Neural cell (in vitro differentiated cells): ENCODE data around the gene TOP1. TPM values are rescaled to one million over a fixed set of nuclear protein-coding genes. Genes with fewer than 3 reads are reported as not detected.

Experiments
- H2AFZ ChIP-seq: fragments of 200-600, 300-800 bp; sonication (generic), shearing (Covaris generic); 2 replicates; pipeline ENCODE4 v1.6.0; 2014; ENCODE audit warnings: low read depth, mild to moderate bottlenecking, antibody characterized with exemption, low read length, moderate library complexity
- H3F3A ChIP-seq: fragments of 200-600 bp; shearing (Covaris generic); 2 replicates; pipeline ENCODE4 v1.6.1; 2016; ENCODE audit warnings: mild to moderate bottlenecking, moderate library complexity, mixed read lengths, antibody characterized with exemption, low read length; ENCODE audit not compliant: insufficient read depth, poor library complexity, severe bottlenecking
- H3K27ac ChIP-seq: fragments of 200-600, 300-800 bp; sonication (generic), shearing (Covaris generic); 2 replicates; pipeline ENCODE4 v1.5.1; 2014; ENCODE audit warnings: mild to moderate bottlenecking, low read length, moderate library complexity
- H3K27me3 ChIP-seq: fragments of 300-800, 200-600 bp; sonication (generic), shearing (Covaris generic); 2 replicates; pipeline ENCODE4 v1.6.0; 2014; ENCODE audit warnings: mild to moderate bottlenecking, low read depth, low read length, moderate library complexity; ENCODE audit not compliant: insufficient read depth
- H3K36me3 ChIP-seq: fragments of 300-800, 200-600 bp; sonication (generic), shearing (Covaris generic); 2 replicates; pipeline ENCODE4 v1.5.1; 2014; ENCODE audit warnings: mild to moderate bottlenecking, antibody characterized with exemption, low read length, moderate library complexity; ENCODE audit not compliant: insufficient read depth
- H3K4me2 ChIP-seq: fragments of 300-800, 200-600 bp; sonication (generic), shearing (Covaris generic); 2 replicates; pipeline ENCODE4 v1.6.0; 2014; ENCODE audit warnings: mild to moderate bottlenecking, low read length
- H3K4me3 ChIP-seq: fragments of 300-800, 200-600 bp; sonication (generic), shearing (Covaris generic); 2 replicates; pipeline ENCODE4 v1.5.1; 2014; ENCODE audit warnings: mild to moderate bottlenecking, low read length, moderate library complexity
- H3K79me2 ChIP-seq: fragments of 200-600 bp; shearing (Covaris generic); replicated peaks from 2 replicates; pipeline ENCODE4 v1.6.0; 2014; ENCODE audit warnings: mild to moderate bottlenecking, low read length, moderate library complexity; ENCODE audit not compliant: insufficient read depth
- H3K9ac ChIP-seq: fragments of 300-800, 200-600 bp; sonication (generic), shearing (Covaris generic); 2 replicates; pipeline ENCODE4 v1.6.1; 2016; ENCODE audit warnings: mild to moderate bottlenecking, low read length, mixed read lengths
- H3K9me2 ChIP-seq: fragments of 200-600 bp; shearing (Covaris generic); 2 replicates; pipeline ENCODE4 v1.6.1; 2016; ENCODE audit warnings: mild to moderate bottlenecking, low read length, mixed read lengths; ENCODE audit not compliant: insufficient read depth
- H3K9me3 ChIP-seq: fragments of 200-600, 300-800 bp; sonication (generic), shearing (Covaris generic); 2 replicates; pipeline ENCODE4 v1.6.1; 2016; ENCODE audit warnings: mild to moderate bottlenecking, mixed run types, low read length, moderate library complexity, mixed read lengths
- H4K20me1 ChIP-seq: fragments of 200-600 bp; shearing (Covaris generic); 2 replicates; pipeline ENCODE4 v1.6.1; 2016; ENCODE audit warnings: mild to moderate bottlenecking, mixed run types; ENCODE audit not compliant: insufficient read depth
- EP300 ChIP-seq: fragments of 450-650 bp; conservative IDR thresholded peaks from 2 replicates; pipeline ENCODE4 v1.6.1; 2014; ENCODE audit warnings: antibody characterized with exemption, mild to moderate bottlenecking, moderate library complexity; ENCODE audit not compliant: poor library complexity, severe bottlenecking
- EZH2 ChIP-seq: fragments of 200-600, 300-800 bp; shearing (Covaris generic), sonication (generic); IDR thresholded peaks from 2 replicates; pipeline ENCODE4 v1.6.1; 2014; ENCODE audit warnings: antibody characterized with exemption, low read length, borderline replicate concordance, mild to moderate bottlenecking; ENCODE audit not compliant: insufficient read depth, poor library complexity, severe bottlenecking
- MXI1 ChIP-seq: fragments of 450-650 bp; conservative IDR thresholded peaks from 2 replicates; pipeline ENCODE4 v1.6.1; 2014; ENCODE audit warnings: antibody characterized with exemption, mild to moderate bottlenecking; ENCODE audit not compliant: poor library complexity, severe bottlenecking
- POLR2AphosphoS5 ChIP-seq: IDR thresholded peaks from 2 replicates; pipeline ENCODE4 v1.6.1; 2012
- RAD21 ChIP-seq: fragments of 450-650 bp; conservative IDR thresholded peaks from 2 replicates; pipeline ENCODE4 v1.6.1; 2014; ENCODE audit warnings: antibody characterized with exemption, mild to moderate bottlenecking, moderate library complexity
- REST ChIP-seq: IDR thresholded peaks from 2 replicates; pipeline ENCODE4 v1.6.1; 2012; ENCODE audit warnings: borderline replicate concordance
- SMC3 ChIP-seq: fragments of 450-650 bp; conservative IDR thresholded peaks from 2 replicates; pipeline ENCODE4 v1.6.1; 2014; ENCODE audit warnings: antibody characterized with exemption, mild to moderate bottlenecking, moderate library complexity; ENCODE audit not compliant: poor library complexity
- TAF1 ChIP-seq: IDR thresholded peaks from 2 replicates; pipeline ENCODE4 v1.6.1; 2012; ENCODE audit warnings: low read depth
- polyA plus RNA-seq: library from polyadenylated mRNA; depleted of rRNA; stranded (reverse); fragments of >200 nt; gene quantifications from 2 replicates; pipeline ENCODE4 v1.2.3, GENCODE V29; 2014
- TF ChIP-seq, protein P1 (sequence below): fragments of 450-650 bp; IDR thresholded peaks from 2 replicates; pipeline ENCODE4 v1.5.1; 2014; ENCODE audit warnings: antibody characterized with exemption, mild to moderate bottlenecking, moderate library complexity; ENCODE audit not compliant: poor library complexity, severe bottlenecking

Gene TOP1
- polyA plus RNA-seq, 1 donor from 2014 or later: 33.2 TPM

DNA sequence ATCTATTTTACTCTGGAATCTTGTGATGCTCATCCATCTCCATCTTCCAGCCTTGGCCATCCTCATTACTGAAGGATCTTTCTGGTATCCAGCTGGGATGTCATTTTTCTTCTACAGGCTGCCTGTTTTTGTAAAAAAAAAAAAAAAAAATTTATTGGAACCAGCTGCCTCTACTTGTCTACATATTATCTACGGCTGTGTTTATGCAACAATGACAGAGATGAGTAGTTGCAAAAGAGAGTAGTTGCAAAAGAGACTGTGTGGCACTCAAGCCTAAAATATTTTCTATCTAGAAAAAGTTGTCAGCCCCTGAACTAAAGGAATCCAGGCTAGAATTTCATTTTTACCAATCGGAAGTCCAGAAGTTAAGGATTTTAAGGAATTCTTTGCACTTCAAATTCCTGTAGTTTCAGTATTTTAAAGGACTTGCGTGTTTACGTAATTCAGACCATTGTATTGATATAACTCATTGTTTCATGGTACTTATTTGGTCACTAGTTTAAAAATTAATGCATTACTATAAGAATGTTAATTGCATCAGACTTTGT lies 70.2 kb downstream of the TOP1 start:
- no peak overlapping the region for H2AFZ ChIP-seq
- H3K4me3 ChIP-seq: no peak overlapping the region
- H3K79me2 ChIP-seq: no peaks in the 10 kb centered on the region
- H3K9me2 ChIP-seq: no peaks in the 10 kb centered on the region
- H3K36me3 ChIP-seq: peaks cover 4% of the 10 kb centered on the region
- H3K9me3 ChIP-seq: no peaks in the 10 kb centered on the region
- H3F3A ChIP-seq: no peaks in the 10 kb centered on the region
- H3K9ac ChIP-seq: no peak overlapping the region
- no peak overlapping the region for H3K4me2 ChIP-seq
- H4K20me1 ChIP-seq: no peaks in the 10 kb centered on the region
- TF ChIP-seq MXI1: no peak
- no peak for TF ChIP-seq REST
- no peak for TF ChIP-seq SMC3
- TF ChIP-seq TAF1: no peak
- TF ChIP-seq RAD21: no peak
- no peak for TF ChIP-seq POLR2AphosphoS5
- TF ChIP-seq EP300: no peak
- no peak for TF ChIP-seq EZH2
- TF ChIP-seq, protein P1, sequence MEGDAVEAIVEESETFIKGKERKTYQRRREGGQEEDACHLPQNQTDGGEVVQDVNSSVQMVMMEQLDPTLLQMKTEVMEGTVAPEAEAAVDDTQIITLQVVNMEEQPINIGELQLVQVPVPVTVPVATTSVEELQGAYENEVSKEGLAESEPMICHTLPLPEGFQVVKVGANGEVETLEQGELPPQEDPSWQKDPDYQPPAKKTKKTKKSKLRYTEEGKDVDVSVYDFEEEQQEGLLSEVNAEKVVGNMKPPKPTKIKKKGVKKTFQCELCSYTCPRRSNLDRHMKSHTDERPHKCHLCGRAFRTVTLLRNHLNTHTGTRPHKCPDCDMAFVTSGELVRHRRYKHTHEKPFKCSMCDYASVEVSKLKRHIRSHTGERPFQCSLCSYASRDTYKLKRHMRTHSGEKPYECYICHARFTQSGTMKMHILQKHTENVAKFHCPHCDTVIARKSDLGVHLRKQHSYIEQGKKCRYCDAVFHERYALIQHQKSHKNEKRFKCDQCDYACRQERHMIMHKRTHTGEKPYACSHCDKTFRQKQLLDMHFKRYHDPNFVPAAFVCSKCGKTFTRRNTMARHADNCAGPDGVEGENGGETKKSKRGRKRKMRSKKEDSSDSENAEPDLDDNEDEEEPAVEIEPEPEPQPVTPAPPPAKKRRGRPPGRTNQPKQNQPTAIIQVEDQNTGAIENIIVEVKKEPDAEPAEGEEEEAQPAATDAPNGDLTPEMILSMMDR: no peak
- H3K27me3 ChIP-seq: no peaks in the 10 kb centered on the region
- no peak overlapping the region for H3K27ac ChIP-seq

GRCh38 chr20:41100001-41100480 lies 71.4 kb downstream of the TOP1 start:
- no peak overlapping the region for H2AFZ ChIP-seq
- no peak overlapping the region for H3K4me3 ChIP-seq
- peaks cover 4% of the 10 kb centered on the region for H3K36me3 ChIP-seq
- no peak overlapping the region for H3K4me2 ChIP-seq
- no peaks in the 10 kb centered on the region for H3K9me3 ChIP-seq
- no peaks in the 10 kb centered on the region for H3F3A ChIP-seq
- no peaks in the 10 kb centered on the region for H4K20me1 ChIP-seq
- H3K27ac ChIP-seq: no peak overlapping the region
- H3K9me2 ChIP-seq: no peaks in the 10 kb centered on the region
- H3K27me3 ChIP-seq: no peaks in the 10 kb centered on the region
- H3K79me2 ChIP-seq: no peaks in the 10 kb centered on the region
- TF ChIP-seq EP300 (no peak), RAD21 (no peak), EZH2 (no peak), REST (no peak), TAF1 (no peak), POLR2AphosphoS5 (no peak), SMC3 (no peak), MXI1 (no peak)
- TF ChIP-seq, protein P1: no peak
- no peak overlapping the region for H3K9ac ChIP-seq
